HG03457 (cell line): ENCODE data around the gene IRS1.

Source experiments
- ATAC-seq: cut with Tn5 transposase; IDR thresholded peaks from one replicate; pipeline ENCODE4 v1.9.1; 2021; ENCODE audit warnings: moderate number of reproducible peaks; ENCODE audit not compliant: unreplicated experiment

IRS1 gene

DNA sequence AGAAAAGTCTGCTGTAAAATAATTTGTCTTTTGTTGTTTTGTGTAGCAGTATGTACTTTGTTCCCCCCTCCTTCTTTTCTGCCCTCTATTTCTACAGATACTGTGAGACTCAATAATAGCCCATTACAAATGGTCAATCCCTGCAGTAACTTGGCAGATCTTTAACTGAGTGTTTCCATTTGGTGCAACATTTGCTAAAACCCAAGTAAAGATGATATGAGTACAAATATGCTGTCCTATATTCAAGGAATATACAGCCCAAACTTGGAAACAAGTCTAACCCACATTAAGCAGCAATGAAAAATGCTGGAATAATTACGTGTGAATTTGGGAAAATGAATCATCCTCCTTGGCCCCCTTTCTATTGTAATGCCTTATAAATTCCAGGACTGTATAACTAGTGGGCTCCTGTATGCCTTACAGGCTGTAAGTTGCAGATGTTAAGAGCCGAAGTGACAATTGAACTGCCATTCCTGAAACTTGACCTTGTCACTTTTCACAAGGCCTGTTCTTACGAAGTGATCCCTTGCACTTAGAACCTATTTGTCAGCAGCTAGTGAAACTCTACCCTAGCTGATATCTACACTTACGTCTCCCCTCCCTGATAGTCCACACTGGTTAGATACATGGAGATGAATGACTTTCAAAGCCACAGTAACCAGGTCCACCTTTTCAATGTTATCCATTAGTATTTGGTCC is 104.9 kb downstream of the IRS1 start:
- ATAC-seq, result no peak

DNA sequence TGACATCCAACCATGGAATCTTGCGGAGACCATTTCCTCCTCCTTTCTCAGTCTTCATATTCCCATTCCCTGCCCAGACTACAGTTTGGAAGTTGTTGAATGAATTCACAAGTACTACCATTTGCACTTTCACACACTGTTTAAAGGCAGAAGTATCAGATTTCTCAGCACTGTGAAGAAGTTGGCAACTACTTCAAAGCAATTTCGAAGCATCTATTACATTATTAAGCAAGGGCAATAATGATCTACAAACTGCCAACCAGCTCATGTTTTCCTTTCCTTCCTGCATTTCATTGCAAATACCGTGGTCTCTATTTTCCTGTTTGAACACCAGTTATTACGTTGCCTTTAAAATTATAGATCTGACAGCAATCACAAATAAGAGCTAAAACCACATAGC is 105.5 kb downstream of the IRS1 start:
- no peak for ATAC-seq

DNA sequence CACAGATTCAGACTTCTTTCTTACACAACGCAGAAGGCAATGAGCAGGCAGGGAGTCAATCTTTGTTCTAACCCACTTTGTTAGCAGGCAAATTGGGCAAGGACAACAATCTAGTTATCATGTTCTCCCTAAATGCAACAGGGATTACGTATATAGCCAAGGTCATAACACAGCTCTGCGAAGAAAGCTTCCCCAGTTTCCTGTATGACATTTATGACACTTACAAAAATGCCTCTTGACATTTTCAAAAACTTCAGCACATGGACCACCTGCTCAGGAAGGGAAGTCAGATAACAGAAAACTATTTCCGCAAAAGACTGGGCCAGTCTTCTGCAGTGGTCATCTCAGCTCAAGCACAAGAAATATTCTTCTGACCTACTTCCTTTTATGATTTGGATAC is 106.1 kb downstream of the IRS1 start:
- ATAC-seq, result no peak

DNA sequence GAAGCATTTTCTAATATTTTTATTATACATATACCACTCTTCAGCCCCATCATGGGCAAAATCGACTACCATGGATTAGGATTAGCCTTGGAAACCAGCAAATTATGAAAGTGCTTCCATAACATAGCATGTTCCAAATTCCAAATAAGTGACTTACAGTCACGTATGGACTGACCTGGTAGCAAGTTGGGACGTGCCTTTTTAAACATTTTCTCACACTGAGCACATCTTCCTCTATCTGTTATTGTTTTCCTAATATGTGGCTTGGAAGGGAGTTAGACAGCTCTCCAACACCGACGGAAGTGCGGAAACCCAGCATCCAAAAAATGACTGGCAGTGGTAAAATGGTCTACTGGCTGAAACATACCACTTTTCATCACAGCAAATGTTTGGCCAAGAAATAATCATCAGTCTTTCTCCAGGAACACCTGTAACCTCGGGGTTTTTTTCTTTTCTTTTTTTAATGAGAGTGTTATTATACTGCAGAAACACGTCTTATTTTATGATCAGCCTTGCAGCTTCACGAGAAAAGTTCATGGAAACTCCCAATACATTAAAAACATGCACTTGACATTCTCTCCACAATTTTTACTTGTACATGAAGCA is 107.0 kb downstream of the IRS1 start:
- ATAC-seq, result no peak

DNA sequence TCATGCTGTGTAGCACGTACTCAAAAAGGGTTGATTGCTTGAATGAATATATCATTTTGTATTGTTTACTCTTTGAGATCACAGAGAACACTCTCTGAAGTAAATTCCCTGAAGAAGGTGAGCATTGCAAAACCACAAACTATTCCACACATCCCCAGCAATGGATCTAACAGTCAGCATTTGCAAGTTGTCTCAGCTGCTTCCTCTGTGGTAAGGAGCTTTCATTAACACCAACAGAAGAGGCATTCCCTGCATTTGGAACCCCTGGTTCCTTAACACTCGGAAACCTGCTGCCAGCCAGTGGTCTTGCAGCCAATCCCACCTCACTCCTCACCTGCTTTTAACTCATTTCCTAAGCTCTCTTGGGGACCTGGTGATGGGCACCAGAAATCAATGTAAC is 108.4 kb downstream of the IRS1 start:
- ATAC-seq, result no peak

DNA sequence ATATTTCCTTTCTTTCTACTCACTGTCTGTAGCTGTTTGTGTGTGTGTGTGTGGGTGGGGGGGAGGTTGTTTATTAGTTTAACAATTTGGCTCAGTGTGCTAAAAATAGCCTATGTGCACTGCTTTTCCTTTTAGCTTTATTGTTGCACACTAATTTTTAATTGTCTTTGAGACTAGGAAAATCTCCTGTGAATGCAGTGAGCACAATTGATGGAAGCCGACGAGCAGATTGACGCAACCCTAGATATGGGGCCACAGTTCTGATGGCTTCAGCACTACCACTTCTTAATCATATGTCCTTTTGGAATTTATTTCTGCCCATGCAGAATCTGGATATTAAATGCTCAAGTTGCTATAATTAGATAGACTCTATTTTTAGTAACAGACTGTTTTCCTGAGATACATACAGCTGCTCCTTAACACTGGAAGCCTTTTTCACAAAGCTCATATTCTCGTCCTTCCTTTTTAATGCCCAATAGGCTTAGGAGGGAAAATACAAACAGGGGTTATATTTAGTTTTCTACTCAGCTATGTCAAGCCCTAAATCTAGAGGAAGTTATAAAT is 109.1 kb downstream of the IRS1 start:
- no peak for ATAC-seq

DNA sequence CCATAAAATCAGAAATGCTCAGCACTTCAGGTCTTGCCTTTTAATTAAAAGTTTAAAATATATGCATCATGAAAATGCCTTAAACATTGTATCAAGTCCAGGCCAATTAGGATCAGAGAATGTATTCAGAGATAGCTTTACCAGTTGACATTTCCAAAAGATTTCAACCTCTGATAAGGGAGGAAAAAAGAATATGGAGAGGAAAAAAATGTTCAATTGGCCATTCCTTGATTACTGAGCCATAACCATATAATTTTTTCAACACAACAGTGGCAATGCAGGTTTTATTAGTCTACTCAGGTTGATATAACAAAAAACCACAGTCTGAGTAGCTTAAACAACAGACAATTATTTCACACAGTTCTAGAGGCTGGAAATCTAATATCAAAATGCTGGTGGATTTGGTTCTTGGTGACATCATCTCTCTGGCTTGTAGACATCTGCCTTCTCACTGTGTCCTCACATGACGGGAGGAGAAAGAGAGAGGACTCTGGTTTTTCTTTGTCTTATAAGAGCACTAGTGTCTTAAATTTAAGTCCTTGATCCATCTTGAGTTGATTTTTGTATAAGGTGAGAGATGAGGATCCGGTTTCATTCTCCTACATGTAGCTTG is 111.9 kb downstream of the IRS1 start:
- ATAC-seq, result no peak

DNA sequence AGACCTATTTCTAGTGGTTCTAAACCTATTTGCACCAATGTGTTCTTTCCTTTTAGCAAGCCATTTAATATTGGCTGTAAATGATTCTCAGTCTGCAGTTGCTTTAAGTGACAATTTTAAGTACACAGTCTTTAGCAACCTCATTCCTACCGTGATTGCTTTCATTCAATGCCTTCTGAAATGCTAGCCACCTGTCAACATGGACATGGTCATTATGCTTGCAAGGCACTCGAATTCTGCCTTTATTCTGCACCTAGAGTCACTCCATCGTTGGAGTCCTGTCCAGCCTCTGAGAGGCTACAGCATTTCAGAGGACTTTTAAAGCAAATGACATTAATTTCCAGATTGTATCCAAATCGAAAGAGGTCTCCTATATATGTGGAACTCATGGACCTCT is 115.1 kb downstream of the IRS1 start:
- no peak for ATAC-seq

DNA sequence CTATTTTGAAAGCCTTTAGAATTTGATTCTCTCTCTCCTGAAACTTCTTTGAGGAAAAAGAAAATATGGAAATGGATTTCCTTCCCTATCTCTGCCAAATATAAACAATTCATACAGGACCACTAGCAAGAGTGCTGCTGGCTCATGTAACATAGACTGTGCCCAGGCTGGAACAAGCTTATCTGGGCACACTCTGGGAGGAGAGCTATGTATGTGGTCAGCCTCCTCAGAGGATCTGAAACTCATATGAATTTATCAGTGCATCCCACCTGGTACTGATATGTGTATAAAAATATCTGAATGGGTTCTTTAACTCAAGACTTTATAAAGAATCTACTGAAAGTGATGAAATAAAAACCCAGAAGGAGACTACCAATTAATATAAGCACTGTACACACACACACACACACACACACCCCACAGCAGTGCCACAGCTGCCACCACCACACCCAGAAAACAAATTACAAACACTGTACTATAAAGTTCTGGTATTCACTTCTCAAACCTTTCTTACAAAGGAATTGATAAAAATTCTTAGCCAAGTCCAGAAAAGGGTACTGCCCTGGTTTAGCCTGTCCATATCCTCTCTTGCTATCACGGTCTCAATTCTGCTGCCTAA is 115.6 kb downstream of the IRS1 start:
- ATAC-seq, result no peak

DNA sequence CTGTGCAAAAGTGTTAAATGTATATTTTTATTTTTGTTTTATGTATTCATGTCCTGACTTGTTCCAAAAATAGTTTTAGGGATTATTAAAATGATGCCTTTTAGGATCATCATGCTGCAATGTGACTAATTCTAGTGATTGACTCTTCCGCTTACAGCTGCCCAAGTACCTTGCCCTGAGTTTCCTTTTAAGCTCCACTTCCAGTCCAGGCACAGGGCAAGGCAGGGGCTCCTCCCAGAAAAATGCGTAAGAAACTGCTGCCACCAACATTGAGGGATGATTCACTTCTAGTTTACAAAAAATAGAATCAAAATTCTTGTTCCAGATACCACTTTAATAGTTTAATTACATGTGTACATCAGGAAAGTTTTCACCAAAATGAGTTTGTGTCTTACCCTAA is 116.4 kb downstream of the IRS1 start:
- ATAC-seq, result no peak
